Measurements from ENCODE around the gene THSD7A.

DNA sequence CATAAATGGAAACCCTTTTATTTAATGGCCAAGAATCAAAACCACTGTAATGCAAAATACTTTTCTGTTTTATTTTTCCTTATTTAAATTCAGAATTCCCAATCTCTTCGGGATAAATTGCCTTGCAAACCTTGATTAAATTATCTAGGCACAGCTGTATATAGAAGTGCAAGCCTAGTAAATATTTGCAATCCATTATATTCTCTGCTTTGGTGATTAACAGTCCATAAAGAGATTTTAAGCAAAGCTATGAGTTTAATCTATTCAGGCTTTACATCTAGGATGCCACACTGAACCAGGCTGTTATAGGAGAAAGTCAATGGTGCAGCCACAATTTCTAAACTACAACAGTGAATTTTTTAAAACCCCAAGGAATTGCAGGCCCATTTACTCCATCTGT lies 43.6 kb upstream of the THSD7A start:
- TF ChIP-seq TCF12 (IDR thresholded peaks at IDR 0.05; ENCODE audit: low read depth, low read length) (no peak), HDAC2 (IDR thresholded peaks at IDR 0.05; ENCODE audit: borderline replicate concordance in 1 of 2, low read depth in 2 of 2, low read length in 2 of 2) (no peak), CBX5 (IDR thresholded peaks at IDR 0.05; ENCODE audit: low read depth, low read length) (no peak), EP300 (IDR thresholded peaks at IDR 0.05; ENCODE audit: borderline replicate concordance in 1 of 2, low read depth in 2 of 2, low read length in 2 of 2) (no peak)

All from H1 (cell line).